Activated B cell treated with CpG ODN at 0.5 μM for 24 hours (primary cell): ENCODE results near the gene TTC19. TPM values are rescaled to one million over a fixed set of nuclear protein-coding genes. Genes with fewer than 3 reads are reported as not detected.

ENCODE experiments used
- ATAC-seq: fragments of 200-7000 bp; cut with Tn5 transposase; one replicate; pipeline ENCODE4 v1.10.0; 2021; ENCODE audit warnings: low read depth, mild to moderate bottlenecking, moderate library complexity
- CTCF ChIA-PET: fragments of 350-600 bp; sonication (Branson Sonifier 250); formaldehyde crosslinking; loops from one replicate; lab custom pipeline; 2021; ENCODE audit warnings: antibody characterized with exemption; lab: Charles Lee
- POLR2A ChIA-PET: fragments of 350-600 bp; sonication (Branson Sonifier 250); formaldehyde crosslinking; loops from one replicate; lab custom pipeline; 2021; ENCODE audit warnings: antibody characterized with exemption; lab: Charles Lee
- DNase-seq: peaks from one replicate; pipeline ENCODE4 v3.0.0; 2022
- H3K27ac Mint-ChIP-seq: one replicate; pipeline ENCODE4 v1.8.0; 2020; ENCODE audit warnings: mixed read lengths
- H3K27me3 Mint-ChIP-seq: one replicate; pipeline ENCODE4 v1.8.0; 2021; ENCODE audit warnings: mixed read lengths
- H3K36me3 Mint-ChIP-seq: one replicate; pipeline ENCODE4 v1.8.0; 2021; ENCODE audit warnings: low read depth, mixed read lengths
- H3K4me1 Mint-ChIP-seq: one replicate; pipeline ENCODE4 v1.8.0; 2021; ENCODE audit warnings: mixed read lengths
- H3K4me3 Mint-ChIP-seq: one replicate; pipeline ENCODE4 v1.8.0; 2020; ENCODE audit warnings: mild to moderate bottlenecking, mixed read lengths
- H3K9me3 Mint-ChIP-seq: one replicate; pipeline ENCODE4 v1.8.0; 2020; ENCODE audit warnings: mixed read lengths
- CTCF ChIP-seq: fragments of 200-600 bp; IDR thresholded peaks from one replicate; pipeline ENCODE4 v1.8.0; 2022; ENCODE audit warnings: antibody characterized with exemption, mild to moderate bottlenecking
- intact Hi-C: fragments of 100-400 bp; cut with micrococcal nuclease; formaldehyde crosslinking; loops from one replicate; pipeline ENCODE4 v1.15.1; 2024
- total RNA-seq: library from RNA; stranded (reverse); gene quantifications from 2 replicates; pipeline ENCODE4 v1.2.3, GENCODE V29; 2022

The TTC19 gene
- total RNA-seq, 1 donor from 2014 or later, result 34.2 TPM

DNA sequence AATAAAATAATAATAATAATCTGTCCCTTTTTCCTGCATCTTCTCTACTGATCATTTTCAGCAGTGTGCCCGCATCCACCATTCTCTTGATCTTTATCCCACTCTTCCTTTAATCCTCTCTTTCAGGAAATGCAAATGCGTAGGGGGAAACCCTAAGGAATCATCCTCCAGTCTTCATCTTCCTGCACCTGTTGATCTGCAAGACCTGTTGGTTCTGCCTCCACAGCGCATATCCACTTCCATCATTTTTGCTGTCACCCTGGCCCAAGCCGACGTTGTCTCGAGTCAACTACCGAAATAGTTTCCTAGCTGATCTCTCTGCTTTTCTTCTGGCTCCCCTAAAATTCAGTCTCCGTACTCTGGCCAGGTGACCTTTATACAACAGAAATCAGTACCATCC lies 30.2 kb upstream of the TTC19 start:
- Mint-ChIP-seq H3K27me3 (peaks cover 23% of the 10 kb centered on the region), H3K36me3 (peaks cover 2% of the 10 kb centered on the region), H3K27ac (no peak overlapping the region), H3K4me3 (no peak overlapping the region), H3K9me3 (no peaks in the 10 kb centered on the region), H3K4me1 (peaks cover 11% of the 10 kb centered on the region)
- TF ChIP-seq CTCF, result no peak
- no peak for ATAC-seq
- no peak for DNase-seq
- CTCF ChIA-PET, result no interaction called here
- POLR2A ChIA-PET, result no interaction called here
- intact Hi-C loops, result no loop called here

DNA sequence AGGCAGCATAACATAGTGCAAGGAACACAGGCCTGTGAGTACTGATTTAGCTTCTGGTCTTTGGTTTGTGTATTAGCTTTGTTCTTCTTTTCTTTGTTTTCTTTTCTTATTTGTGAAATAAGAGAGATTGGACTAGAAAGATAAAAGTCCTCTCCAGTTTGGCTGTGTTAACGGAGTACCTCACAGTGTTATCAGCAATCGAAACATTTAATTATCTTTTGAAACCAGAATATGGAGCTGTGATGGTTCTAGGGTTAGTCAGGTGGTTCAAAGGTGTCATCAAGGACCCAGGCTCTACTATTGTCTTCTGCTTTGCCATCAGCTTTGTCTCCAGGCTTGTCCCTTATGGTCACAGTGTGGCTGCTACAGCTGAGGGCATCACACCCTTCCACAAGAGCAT lies 29.1 kb upstream of the TTC19 start:
- H3K9me3 Mint-ChIP-seq, result no peaks in the 10 kb centered on the region
- H3K27ac Mint-ChIP-seq, result no peak overlapping the region
- peaks cover 8% of the 10 kb centered on the region for H3K4me1 Mint-ChIP-seq
- no peak for DNase-seq
- no peak for TF ChIP-seq CTCF
- POLR2A ChIA-PET, result no interaction called here
- ATAC-seq, result no peak
- H3K36me3 Mint-ChIP-seq, result peaks cover 12% of the 10 kb centered on the region
- intact Hi-C loops, result no loop called here
- H3K4me3 Mint-ChIP-seq, result no peak overlapping the region
- CTCF ChIA-PET, result no interaction called here
- H3K27me3 Mint-ChIP-seq, result peaks cover 19% of the 10 kb centered on the region

DNA sequence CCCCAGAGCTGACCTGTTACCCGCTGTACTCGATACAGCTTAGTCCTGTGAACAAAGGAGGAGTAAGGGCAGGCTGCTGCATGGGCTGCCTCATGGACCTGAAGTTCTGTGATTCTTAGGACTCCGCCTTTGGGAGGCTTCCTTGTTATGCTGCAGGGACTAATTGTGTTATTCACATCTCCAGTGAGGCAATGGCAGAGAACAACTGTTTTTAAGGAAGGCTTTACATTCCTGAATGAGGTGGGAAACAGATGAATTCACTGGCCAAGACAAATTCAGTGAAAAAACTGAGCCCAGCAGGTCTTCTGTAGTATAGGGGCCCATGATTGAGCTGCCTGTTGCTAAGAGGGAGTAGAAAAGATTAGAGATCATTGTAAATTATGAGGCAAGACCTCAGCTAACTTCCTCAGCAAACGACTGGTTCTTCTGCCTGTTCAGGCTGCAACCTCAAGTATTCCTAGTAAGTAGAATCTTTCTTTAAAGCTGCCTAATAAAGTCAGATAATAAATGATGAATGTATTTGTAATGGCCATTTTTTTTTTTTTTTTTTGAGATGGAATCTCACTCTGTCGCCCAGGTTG lies 28.4 kb upstream of the TTC19 start:
- H3K27me3 Mint-ChIP-seq, result peaks cover 19% of the 10 kb centered on the region
- peaks cover 17% of the 10 kb centered on the region for H3K36me3 Mint-ChIP-seq
- peaks cover 7% of the 10 kb centered on the region for H3K4me1 Mint-ChIP-seq
- intact Hi-C loops, result no loop called here
- no peak for ATAC-seq
- no peak for DNase-seq
- no peak for TF ChIP-seq CTCF
- CTCF ChIA-PET, result no interaction called here
- H3K9me3 Mint-ChIP-seq, result no peaks in the 10 kb centered on the region
- POLR2A ChIA-PET, result no interaction called here
- H3K27ac Mint-ChIP-seq, result no peak overlapping the region
- no peak overlapping the region for H3K4me3 Mint-ChIP-seq

GRCh38 chr17:15971882-15972281 lies 27.7 kb upstream of the TTC19 start:
- Mint-ChIP-seq H3K36me3 (peaks cover 21% of the 10 kb centered on the region), H3K4me3 (no peak overlapping the region), H3K4me1 (peaks cover under 1% of the 10 kb centered on the region), H3K27me3 (peaks cover 15% of the 10 kb centered on the region), H3K27ac (no peak overlapping the region), H3K9me3 (no peaks in the 10 kb centered on the region)
- intact Hi-C loops, result no loop called here
- TF ChIP-seq CTCF, result no peak
- DNase-seq, result no peak
- ChIA-PET POLR2A (no interaction called here), CTCF (no interaction called here)
- ATAC-seq, result no peak

GRCh38 chr17:15972497-15972951 lies 27.1 kb upstream of the TTC19 start:
- no peak overlapping the region for H3K27ac Mint-ChIP-seq
- no peak for TF ChIP-seq CTCF
- no peak overlapping the region for H3K4me3 Mint-ChIP-seq
- H3K4me1 Mint-ChIP-seq, result no peaks in the 10 kb centered on the region
- ChIA-PET CTCF (no interaction called here), POLR2A (no interaction called here)
- peaks cover 25% of the 10 kb centered on the region for H3K36me3 Mint-ChIP-seq
- H3K9me3 Mint-ChIP-seq, result no peaks in the 10 kb centered on the region
- ATAC-seq, result no peak
- DNase-seq, result no peak
- intact Hi-C loops, result no loop called here
- peaks cover 15% of the 10 kb centered on the region for H3K27me3 Mint-ChIP-seq
